Mesenchymal stem cell (in vitro differentiated cells and primary cell): ENCODE results near the gene CERS2.
"Not testable (repeated sequence)": the region's sequence is repeated elsewhere in the genome, so short reads cannot be mapped to it uniquely, and the experiment has no call there.

Experiments
- DNase-seq: peaks from one replicate; pipeline ENCODE4 v3.0.0-alpha.2; 2013
- H2AFZ ChIP-seq: one replicate; pipeline ENCODE4 v1.6.1; 2013; ENCODE audit warnings: low read depth, mild to moderate bottlenecking, control low read depth, inconsistent platforms, low read length, moderate library complexity
- H2AK5ac ChIP-seq: 2 replicates; pipeline ENCODE4 v1.6.1; 2013; ENCODE audit warnings: low read length, moderate library complexity, mild to moderate bottlenecking, inconsistent platforms; ENCODE audit not compliant: severe bottlenecking
- H2BK120ac ChIP-seq: one replicate; pipeline ENCODE4 v1.6.1; 2013; ENCODE audit warnings: low read depth, mild to moderate bottlenecking, inconsistent platforms, low read length, moderate library complexity
- H2BK12ac ChIP-seq, 2 experiments: one replicate each; pipeline ENCODE4 v1.6.1; 2013; ENCODE audit warnings: inconsistent platforms in 2 of 2, low read length in 2 of 2, mild to moderate bottlenecking in 2 of 2, moderate library complexity in 2 of 2, control low read depth in 1 of 2
- H2BK15ac ChIP-seq: one replicate; pipeline ENCODE4 v1.6.1; 2013; ENCODE audit warnings: mild to moderate bottlenecking, low read depth, inconsistent platforms; ENCODE audit not compliant: poor library complexity, severe bottlenecking
- H2BK5ac ChIP-seq: 2 replicates; pipeline ENCODE4 v1.6.1; 2013; ENCODE audit warnings: low read depth, mild to moderate bottlenecking, low read length, control low read depth, inconsistent platforms; ENCODE audit not compliant: poor library complexity, severe bottlenecking
- H3K14ac ChIP-seq, 2 experiments: one replicate each; pipeline ENCODE4 v1.6.1; 2013; ENCODE audit warnings: inconsistent platforms in 2 of 2, low read length in 2 of 2, control low read depth in 1 of 2, mild to moderate bottlenecking in 1 of 2, moderate library complexity in 1 of 2
- H3K18ac ChIP-seq, 2 experiments: one replicate each; pipeline ENCODE4 v1.6.1; 2013; ENCODE audit warnings: inconsistent platforms in 2 of 2, low read length in 2 of 2, control low read depth in 1 of 2, low read depth in 1 of 2, mild to moderate bottlenecking in 1 of 2
- H3K23ac ChIP-seq, 2 experiments: one replicate each; pipeline ENCODE4 v1.6.1; 2013; ENCODE audit warnings: inconsistent platforms in 2 of 2, low read length in 2 of 2, mild to moderate bottlenecking in 2 of 2, moderate library complexity in 2 of 2, control low read depth in 1 of 2
- H3K27ac ChIP-seq: 2 replicates; pipeline ENCODE4 v1.5.1; 2013; ENCODE audit warnings: mild to moderate bottlenecking, moderate library complexity, low read length, control low read depth, inconsistent platforms; ENCODE audit not compliant: poor library complexity, severe bottlenecking
- H3K27me3 ChIP-seq, 2 experiments: 2 replicates each; pipeline versions ENCODE4 v1.6.1 to v1.7.0; 2013; ENCODE audit warnings: low read length in 2 of 2, mild to moderate bottlenecking in 2 of 2, moderate library complexity in 2 of 2, control low read depth in 1 of 2, inconsistent platforms in 1 of 2; ENCODE audit not compliant: control insufficient read depth in 1 of 2, insufficient read depth in 1 of 2
- H3K36me3 ChIP-seq, 2 experiments: 2 replicates each; pipeline versions ENCODE4 v1.6.1 to v1.7.0; 2013; ENCODE audit warnings: low read length in 2 of 2, control low read depth in 1 of 2, inconsistent platforms in 1 of 2, low read depth in 1 of 2, mild to moderate bottlenecking in 1 of 2; ENCODE audit not compliant: insufficient read depth in 2 of 2, control insufficient read depth in 1 of 2
- H3K4ac ChIP-seq, 2 experiments: one replicate each; pipeline ENCODE4 v1.6.1; 2013; ENCODE audit warnings: inconsistent platforms in 2 of 2, low read length in 2 of 2, mild to moderate bottlenecking in 2 of 2, moderate library complexity in 2 of 2, control low read depth in 1 of 2, low read depth in 1 of 2
- H3K4me1 ChIP-seq: 2 replicates; pipeline ENCODE4 v1.6.1; 2013; ENCODE audit warnings: low read depth, low read length, control low read depth; ENCODE audit not compliant: control insufficient read depth, insufficient read depth
- H3K4me2 ChIP-seq: 2 replicates; pipeline ENCODE4 v1.6.1; 2013; ENCODE audit warnings: low read length, mild to moderate bottlenecking, inconsistent platforms; ENCODE audit not compliant: poor library complexity, severe bottlenecking
- H3K4me3 ChIP-seq, 2 experiments: 2 replicates each; pipeline versions ENCODE4 v1.5.1 to v1.7.0; 2013; ENCODE audit warnings: low read length in 2 of 2, mild to moderate bottlenecking in 2 of 2, control low read depth in 1 of 2, low read depth in 1 of 2; ENCODE audit not compliant: insufficient read depth in 1 of 2
- H3K79me1 ChIP-seq: replicated peaks from 2 replicates; pipeline ENCODE4 v1.6.1; 2013; ENCODE audit warnings: mild to moderate bottlenecking, control low read depth, low read length, inconsistent platforms; ENCODE audit not compliant: poor library complexity, severe bottlenecking
- H3K9ac ChIP-seq: 2 replicates; pipeline ENCODE4 v1.7.0; 2013; ENCODE audit warnings: mild to moderate bottlenecking, low read length, moderate library complexity
- H3K9me3 ChIP-seq: 2 replicates; pipeline ENCODE4 v1.7.0; 2013; ENCODE audit warnings: mild to moderate bottlenecking, low read length; ENCODE audit not compliant: control insufficient read depth
- H4K8ac ChIP-seq: one replicate; pipeline ENCODE4 v1.6.1; 2013; ENCODE audit warnings: inconsistent platforms, mild to moderate bottlenecking, low read length, moderate library complexity
- H4K91ac ChIP-seq: one replicate; pipeline ENCODE4 v1.6.1; 2013; ENCODE audit warnings: mild to moderate bottlenecking, low read length, inconsistent platforms
- WGBS: methylation state at CpG from one replicate; pipeline ENCODE4 v1.1.7; 2013; ENCODE audit warnings: mixed read lengths; 5-methylcytosine and 5-hydroxymethylcytosine counted together

The CERS2 gene

DNA sequence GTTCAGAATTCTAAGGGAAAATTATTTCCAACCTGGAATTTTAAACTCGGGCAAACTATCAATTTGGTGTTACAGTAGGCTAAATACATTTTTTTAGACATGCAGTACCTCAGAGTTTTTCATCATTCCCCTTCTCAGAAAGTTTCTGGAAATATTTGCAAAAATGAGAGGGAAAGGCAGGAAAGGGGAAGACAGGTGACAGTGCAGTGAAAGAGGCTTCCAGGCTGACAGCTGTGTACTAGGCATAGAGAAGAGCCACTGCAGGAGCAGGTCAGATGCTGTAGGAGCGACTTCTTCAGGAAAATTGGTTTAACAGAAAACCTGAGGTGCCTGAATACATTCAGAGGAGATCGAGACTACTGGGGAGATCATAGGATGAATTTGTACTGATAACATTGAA lies 19.9 kb downstream of the CERS2 start:
- Histone ChIP-seq H3K4me1 (no peaks in the 10 kb centered on the region), H2BK5ac (no peak overlapping the region), H2BK15ac (no peak overlapping the region), H3K4me2 (no peak overlapping the region), H2AK5ac (no peak overlapping the region), H3K36me3 (peaks cover 39 to 78% of the 10 kb centered on the region in 2 experiments), H3K27me3 (no peaks in the 10 kb centered on the region), H3K79me1 (peaks cover 14% of the 10 kb centered on the region), H3K14ac (no peak overlapping the region), H3K27ac (no peak overlapping the region), H3K18ac (no peak overlapping the region), H3K4ac (no peak overlapping the region), H3K23ac (no peak overlapping the region), H2BK12ac (no peak overlapping the region), H4K91ac (no peak overlapping the region), H2AFZ (no peak overlapping the region), H2BK120ac (no peak overlapping the region), H3K9me3 (no peaks in the 10 kb centered on the region), H4K8ac (no peak overlapping the region), H3K9ac (no peak overlapping the region), H3K4me3 (no peak overlapping the region)
- 91% methylated on average over 2 of the region's 3 CpGs for WGBS
- no peak for DNase-seq

DNA sequence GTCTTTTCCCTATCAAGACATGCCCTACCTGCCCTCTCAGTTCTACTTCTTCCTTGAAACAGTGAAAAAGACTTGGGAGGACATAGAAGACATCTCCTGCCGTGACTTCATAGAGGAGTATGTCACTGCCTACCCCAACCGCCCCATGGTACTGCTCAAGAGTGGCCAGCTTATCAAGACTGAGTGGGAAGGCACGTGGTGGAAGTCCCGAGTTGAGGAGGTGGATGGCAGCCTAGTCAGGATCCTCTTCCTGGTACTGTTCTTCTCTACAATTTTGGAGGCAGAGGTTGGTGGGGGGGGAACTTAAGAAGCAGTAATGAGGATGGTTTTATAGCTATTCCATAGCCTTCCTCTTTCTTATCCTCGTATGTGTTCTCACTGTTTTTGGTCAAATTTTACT lies 29.8 kb downstream of the CERS2 start:
- Histone ChIP-seq H2AFZ (no peak overlapping the region), H3K18ac (no peak overlapping the region), H3K23ac (no peak overlapping the region), H3K27ac (no peak overlapping the region), H3K9ac (no peak overlapping the region), H3K4me1 (no peaks in the 10 kb centered on the region), H3K9me3 (no peaks in the 10 kb centered on the region), H3K27me3 (no peaks in the 10 kb centered on the region), H3K4ac (no peak overlapping the region), H2BK120ac (no peak overlapping the region), H2AK5ac (no peak overlapping the region), H3K14ac (no peak overlapping the region), H2BK5ac (no peak overlapping the region), H3K4me3 (no peak overlapping the region), H4K8ac (no peak overlapping the region), H2BK15ac (no peak overlapping the region), H3K36me3 (peaks cover 57 to 93% of the 10 kb centered on the region in 2 experiments), H3K79me1 (peaks cover 3% of the 10 kb centered on the region), H3K4me2 (no peak overlapping the region), H4K91ac (no peak overlapping the region), H2BK12ac (no peak overlapping the region)
- WGBS = over 99% methylated on average over 5 of the region's 5 CpGs
- DNase-seq = no peak

DNA sequence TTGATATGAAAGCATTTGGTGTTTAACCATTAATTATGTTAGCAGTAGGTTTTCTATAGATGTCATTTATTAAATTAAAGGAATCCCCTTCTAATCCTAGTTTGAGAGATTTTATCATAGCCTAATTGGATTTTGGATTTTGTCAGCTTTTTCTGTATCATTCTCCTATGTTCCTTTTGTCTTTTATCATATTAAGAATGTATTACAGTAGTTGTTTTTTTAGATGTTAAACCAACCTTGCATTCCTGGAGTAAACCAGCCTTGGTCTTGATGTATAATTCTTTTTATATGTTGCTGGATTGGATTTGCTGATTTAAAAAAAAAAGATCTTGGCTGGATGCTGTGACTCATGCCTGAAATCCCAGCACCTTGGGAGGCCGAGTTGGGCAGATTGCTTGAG lies 42.9 kb downstream of the CERS2 start:
- no peak overlapping the region for H4K8ac ChIP-seq
- H3K27me3 ChIP-seq = no peaks in the 10 kb centered on the region
- peaks cover 14% of the 10 kb centered on the region for H3K79me1 ChIP-seq
- H3K9me3 ChIP-seq = peaks cover 18% of the 10 kb centered on the region
- no peak overlapping the region for H4K91ac ChIP-seq
- H2BK5ac ChIP-seq = no peak overlapping the region
- H3K9ac ChIP-seq = no peak overlapping the region
- H2BK120ac ChIP-seq = no peak overlapping the region
- peaks cover 5% of the 10 kb centered on the region for H3K4me1 ChIP-seq
- no peak overlapping the region for H2BK12ac ChIP-seq
- 100% methylated on average over 1 of the region's 1 CpG for WGBS
- H3K4ac ChIP-seq = no peak overlapping the region
- no peak overlapping the region for H3K4me2 ChIP-seq
- no peak overlapping the region for H3K18ac ChIP-seq
- no peak overlapping the region for H2AK5ac ChIP-seq
- no peak overlapping the region for H3K4me3 ChIP-seq
- H3K23ac ChIP-seq = no peak overlapping the region
- H2AFZ ChIP-seq = no peak overlapping the region
- DNase-seq = peak; percentile 26
- H3K14ac ChIP-seq = no peak overlapping the region
- H3K36me3 ChIP-seq = peaks cover 34 to 80% of the 10 kb centered on the region in 2 experiments
- no peak overlapping the region for H3K27ac ChIP-seq
- H2BK15ac ChIP-seq = no peak overlapping the region

DNA sequence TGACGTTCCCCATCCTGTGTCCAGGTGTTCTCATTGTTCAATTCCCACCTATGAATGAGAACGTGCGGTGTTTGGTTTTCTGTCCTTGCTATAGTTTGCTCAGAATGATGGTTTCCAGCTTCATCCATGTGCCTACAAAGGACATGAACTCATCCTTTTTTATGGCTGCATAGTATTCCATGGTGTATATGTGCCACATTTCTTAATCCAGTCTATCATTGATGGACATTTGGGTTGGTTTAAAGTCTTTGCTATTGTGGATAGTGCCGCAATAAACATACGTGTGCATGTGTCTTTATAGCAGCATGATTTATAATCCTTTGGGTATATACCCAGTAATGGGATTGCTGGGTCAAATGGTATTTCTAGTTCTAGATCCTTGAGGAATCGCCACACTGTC lies 45.9 kb downstream of the CERS2 start:
- H3K36me3 ChIP-seq = peaks cover 27 to 57% of the 10 kb centered on the region in 2 experiments
- H4K91ac ChIP-seq, H2BK12ac ChIP-seq, H3K9ac ChIP-seq, H3K4me2 ChIP-seq, H2BK5ac ChIP-seq, H3K23ac ChIP-seq, H2BK120ac ChIP-seq, H2AK5ac ChIP-seq, H2AFZ ChIP-seq, H3K4me3 ChIP-seq, H3K18ac ChIP-seq, H3K27me3 ChIP-seq, H3K4ac ChIP-seq, H3K27ac ChIP-seq, H2BK15ac ChIP-seq, H3K4me1 ChIP-seq, H4K8ac ChIP-seq, H3K14ac ChIP-seq, DNase-seq: not testable (repeated sequence)
- peaks cover 12% of the 10 kb centered on the region for H3K79me1 ChIP-seq
- peaks cover 18% of the 10 kb centered on the region for H3K9me3 ChIP-seq
- WGBS = 100% methylated on average over 5 of the region's 6 CpGs
